NK-92 (cell line): ENCODE results near the gene NOCT.
"Not testable (repeated sequence)": the region's sequence is repeated elsewhere in the genome, so short reads cannot be mapped to it uniquely, and the experiment has no call there.

Experiments used
- DNase-seq: peaks from one replicate; lab custom pipeline; 2025; ENCODE audit not compliant: unreplicated experiment; lab: John Stamatoyannopoulos, UW

The NOCT gene, protein sequence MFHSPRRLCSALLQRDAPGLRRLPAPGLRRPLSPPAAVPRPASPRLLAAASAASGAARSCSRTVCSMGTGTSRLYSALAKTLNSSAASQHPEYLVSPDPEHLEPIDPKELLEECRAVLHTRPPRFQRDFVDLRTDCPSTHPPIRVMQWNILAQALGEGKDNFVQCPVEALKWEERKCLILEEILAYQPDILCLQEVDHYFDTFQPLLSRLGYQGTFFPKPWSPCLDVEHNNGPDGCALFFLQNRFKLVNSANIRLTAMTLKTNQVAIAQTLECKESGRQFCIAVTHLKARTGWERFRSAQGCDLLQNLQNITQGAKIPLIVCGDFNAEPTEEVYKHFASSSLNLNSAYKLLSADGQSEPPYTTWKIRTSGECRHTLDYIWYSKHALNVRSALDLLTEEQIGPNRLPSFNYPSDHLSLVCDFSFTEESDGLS

DNA sequence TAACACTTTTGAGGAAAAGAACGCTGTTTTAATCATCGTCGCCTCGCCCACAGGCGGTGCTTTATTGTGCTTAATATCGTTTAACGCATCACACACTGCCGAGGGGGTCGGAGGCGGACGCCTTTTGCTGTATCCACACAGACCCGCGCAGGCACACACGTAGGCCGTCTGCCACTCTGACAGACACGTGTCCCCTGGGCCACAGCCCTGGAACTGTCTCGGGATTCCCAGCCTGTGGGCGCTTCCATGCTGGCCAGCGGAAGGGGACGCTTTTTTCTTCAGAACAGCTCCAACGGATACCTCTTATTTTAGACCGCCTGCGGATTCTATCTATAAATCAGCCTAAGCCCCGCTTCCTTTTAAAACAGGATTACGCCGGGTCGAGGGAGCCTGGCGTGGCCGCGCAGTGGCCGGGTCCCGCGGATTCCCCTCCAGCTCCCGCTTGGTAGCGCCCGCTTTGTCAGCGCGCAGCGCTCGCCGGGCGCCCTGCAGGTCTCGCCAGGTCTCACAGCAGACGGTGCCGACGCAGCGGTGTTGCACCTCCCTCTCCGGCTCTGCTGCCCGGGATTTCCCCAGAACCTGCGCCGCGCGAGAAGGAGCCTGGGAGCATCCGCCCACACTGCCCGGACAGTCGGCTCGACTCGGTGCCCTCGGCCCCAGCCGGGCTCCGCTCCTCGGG lies at the start of gene NOCT:
Gene NOCT, plus strand, starts transcription at position 513 of the 679 bp plus-strand sequence. CDS start 201 bp downstream, outside the sequence.
- peak; percentile 50 for DNase-seq

DNA sequence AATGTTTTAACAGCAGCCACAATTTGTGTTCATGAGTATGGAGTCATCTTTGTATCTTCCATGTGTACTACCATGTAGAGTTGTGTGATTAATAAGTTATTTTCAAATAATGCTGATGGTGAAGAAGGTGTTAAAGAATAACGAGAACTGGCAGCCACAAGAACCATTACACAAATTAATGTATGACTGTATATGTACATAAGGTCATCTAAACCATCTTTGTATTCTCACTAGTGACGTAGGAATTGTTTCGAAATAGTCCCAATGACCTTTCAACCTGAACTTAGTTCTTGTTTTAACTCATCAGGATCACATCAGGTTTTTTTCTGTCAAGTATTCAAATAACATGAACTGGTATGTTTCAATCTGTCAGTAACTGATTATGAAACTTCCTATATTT lies 48.3 kb upstream of the NOCT start:
- no peak for DNase-seq

DNA sequence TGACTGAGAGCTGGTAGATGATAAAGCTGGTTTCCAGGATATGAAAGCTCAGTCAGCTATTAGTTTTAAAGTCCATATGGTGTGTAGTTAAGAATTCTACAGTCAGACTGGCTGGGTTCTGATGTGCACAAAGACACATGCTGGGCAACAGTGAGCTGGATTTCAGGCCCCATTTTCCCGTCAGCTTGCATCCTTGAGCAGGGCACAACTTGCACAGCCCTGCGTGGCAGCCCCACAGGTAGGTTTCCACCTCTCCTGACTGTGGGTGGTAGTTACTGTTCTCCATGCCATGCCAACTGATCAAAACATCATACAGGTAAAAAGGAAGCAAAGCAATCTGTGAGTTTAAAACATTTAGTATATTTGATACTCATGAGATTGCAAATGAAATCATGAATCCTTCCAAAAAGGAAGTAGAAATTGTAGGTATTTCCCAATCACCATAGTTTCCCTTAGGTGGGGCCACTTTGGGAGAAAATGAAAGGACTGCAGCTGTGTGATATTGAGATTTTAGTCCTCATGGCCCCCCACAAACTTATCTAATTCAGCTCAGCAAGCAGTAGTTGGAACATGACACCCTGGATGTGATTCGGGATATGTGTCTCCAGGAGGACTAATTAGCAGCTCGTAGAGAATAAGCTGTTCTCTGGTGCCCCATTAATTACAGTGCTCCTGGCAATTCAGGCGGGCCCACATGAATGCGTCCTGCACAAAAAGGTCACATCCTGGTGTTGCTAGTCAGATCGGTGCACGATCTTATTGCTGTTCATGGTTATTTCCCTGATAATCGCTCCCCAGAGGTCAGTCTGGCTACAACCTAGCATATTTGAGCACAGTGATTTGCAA lies 42.4 kb upstream of the NOCT start:
- DNase-seq, result no peak

DNA sequence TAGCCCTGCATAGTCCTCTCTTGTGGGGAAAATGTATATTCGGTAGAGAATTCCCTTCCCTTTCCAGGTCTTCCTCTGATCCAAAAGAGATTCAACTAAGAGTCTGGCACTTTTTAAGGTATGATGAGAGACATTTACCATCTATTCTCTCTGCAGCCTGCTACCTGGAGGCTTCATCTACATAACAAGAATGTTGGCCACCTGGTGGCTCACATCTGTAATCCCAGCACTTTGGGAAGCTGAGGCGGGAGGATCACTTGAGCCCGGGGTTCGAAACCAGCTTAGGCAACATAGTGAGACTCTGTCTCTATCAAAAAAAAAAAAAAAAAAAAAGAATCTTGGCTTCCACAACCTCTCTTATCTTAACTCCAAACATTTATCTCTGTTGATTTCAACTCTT lies 40.4 kb upstream of the NOCT start:
- no peak for DNase-seq

DNA sequence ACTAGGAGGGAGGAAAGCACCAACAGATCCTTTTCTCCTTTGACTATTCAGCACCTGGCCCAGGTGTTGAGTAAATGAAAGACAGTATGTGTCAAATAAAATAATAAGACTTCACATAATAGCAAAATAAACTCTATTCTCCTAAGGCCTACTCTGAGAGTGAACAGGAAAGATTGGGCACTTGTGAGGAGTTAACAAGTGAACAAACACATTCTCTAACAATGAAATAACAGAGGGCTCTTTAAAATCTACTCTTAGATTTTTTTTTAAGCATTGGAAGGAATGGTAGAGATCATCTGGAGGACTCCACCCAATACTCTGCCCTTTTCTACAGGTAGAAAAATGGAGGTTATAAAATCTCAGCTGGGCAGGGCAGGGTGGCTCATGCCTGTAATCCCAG lies 39.1 kb upstream of the NOCT start:
- no peak for DNase-seq

DNA sequence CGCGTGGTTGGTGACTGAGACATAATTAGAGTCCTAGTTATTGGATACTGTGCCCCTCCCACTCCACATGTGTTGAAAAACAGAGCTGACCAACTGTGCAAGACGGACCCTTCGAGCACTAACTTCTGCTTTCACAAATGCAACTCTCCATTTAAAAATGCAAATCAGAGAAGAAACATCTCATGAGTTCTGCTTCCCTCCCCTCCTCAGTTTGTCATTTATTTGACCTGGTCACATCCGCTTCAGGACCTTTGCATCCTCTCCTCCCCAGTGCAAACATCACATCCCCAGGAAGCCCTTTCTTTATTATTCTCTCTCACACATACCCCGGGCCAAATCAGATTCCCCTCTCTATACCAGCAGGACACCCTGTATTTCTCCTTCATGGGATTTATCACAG lies 38.1 kb upstream of the NOCT start:
- no peak for DNase-seq

DNA sequence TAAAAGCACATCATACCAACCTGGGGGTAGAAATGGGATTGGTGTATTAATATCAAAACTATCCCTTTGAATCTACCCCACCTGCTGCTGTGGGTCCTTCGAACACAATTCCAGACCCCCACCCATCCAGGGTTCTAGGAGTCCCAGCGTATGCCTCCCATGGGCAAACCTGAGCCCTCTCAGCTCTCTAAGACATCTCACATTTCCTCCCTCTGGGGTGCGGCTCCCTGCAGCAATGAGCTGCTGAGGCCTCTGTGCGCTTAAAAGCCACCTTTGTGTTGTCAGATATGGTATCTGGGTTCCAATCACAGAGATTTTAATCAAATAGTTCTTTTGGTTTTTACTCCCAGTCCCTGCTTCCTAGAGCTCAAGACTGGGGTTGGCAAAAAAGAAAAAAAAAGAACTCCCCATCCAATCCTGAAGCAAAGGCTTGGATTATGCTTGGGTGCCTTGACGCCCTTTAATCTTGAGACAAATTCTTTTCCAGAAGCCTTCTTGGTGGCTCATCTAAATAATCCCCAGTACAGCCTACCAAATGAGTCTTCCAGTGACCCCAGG lies 37.5 kb upstream of the NOCT start:
- no peak for DNase-seq

DNA sequence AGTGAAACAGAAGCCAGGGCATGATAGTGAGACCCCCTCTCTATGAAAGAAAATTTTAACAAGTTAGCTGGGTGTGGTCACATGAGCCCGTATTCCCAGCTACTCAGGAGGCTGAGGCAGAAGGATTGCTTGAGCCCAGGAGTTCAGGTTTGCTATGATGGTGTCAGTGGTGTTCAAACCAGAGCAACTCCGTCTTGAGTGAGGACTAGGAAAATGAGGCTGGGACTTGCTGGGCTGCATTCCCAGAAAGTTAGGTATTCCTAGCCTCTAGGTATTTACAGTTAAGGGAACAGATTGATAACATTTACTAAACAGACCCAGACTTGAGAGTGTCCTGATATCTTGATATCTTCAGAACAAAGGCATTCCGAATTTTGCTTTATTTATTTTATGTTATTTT lies 37.0 kb upstream of the NOCT start:
- DNase-seq, result no peak

DNA sequence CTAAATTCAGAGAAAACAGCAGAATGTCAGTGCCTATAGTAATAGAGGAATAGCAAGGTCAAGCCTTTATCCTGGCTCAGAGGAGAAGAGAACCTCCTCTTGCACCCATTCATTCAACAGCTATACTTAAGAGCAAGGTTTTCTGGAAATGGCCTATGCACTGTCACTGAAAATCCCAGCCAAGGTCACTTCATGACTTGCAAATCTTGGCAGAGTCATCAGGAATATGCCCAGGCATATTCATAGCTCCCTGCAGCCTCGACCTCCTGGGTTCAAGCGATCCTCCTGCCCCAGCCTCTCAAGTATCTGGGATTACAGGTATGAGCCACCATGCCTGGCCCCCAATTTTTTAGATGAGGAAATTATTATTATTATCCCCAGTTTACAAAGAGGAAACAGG lies 35.8 kb upstream of the NOCT start:
- no peak for DNase-seq

DNA sequence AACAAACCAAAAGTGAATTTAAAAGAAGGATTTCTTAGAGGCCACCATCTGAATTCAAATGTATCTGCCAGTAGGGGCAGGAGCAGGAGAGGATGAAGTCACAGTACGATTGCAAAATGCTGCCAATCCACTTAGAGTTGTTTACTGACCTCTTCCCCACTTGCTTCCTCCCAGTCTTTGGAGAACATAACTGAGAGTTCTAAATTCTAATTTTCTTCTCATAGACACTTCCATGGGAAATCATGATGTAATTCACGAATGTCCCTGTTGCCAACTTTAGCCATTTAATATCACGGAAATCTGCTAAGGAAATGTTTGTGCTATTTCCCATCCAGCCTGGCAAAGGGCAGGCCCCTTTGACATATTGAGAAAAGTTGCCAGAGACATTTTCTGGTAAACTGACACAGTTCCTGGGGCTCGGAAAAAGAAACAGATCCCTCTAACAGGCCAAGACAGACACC lies 33.6 kb upstream of the NOCT start:
- no peak for DNase-seq

DNA sequence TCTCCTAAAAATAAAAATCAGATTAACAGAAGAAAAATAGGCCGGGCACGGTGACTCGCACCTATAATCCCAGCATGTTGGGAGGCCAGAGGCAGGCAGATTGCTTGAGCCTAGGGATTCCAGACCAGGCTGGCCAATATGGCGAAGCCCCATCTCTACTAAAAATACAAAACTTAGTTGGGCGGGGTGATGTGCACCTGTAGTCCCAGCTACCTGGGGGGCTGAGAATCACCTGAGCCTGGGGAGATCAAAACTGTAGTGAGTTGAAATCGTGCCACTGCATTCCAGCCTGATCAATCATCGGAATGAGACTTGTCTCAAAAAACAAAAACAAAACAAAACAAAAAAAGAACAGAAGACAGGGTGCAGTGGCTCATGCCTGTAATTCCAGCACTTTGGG lies 32.8 kb upstream of the NOCT start:
- no peak for DNase-seq

DNA sequence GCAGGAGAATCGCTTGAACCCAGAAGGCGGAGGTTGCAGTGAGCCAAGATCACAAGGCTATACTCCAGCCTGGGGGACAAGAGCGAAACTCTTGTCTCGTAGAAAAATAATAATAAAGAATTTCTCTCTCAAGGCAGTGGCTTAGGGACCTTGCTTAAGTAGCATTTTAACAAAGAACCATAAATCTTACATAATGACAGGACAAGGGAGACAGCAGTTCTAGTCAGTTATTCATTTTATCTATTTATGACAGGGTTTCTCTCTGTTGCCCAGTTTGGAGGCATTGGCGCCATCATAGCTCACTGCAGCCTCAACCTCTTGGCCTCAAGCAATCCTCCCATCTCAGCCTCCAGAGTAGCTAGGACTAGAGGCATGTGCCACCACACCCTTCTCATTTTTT lies 31.9 kb upstream of the NOCT start:
- DNase-seq, result no peak

DNA sequence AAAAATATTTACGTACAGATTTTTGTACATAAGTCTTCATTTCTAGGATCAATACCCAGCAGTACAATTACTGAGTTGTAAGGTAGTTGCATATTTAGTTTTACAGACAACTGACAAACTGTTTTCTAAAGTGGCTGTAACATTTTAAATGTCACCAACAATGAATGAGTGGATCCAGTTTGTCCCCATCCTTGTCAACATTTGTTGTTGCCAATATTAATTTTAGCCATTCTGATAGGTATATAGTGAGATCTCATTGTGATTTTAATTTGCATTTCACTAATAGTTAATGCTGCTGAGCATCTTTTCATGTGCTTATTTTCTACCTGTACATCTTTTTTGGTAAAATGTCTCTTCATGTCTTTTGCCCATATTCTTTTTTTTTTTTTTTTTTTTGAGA lies 30.9 kb upstream of the NOCT start:
- no peak for DNase-seq

DNA sequence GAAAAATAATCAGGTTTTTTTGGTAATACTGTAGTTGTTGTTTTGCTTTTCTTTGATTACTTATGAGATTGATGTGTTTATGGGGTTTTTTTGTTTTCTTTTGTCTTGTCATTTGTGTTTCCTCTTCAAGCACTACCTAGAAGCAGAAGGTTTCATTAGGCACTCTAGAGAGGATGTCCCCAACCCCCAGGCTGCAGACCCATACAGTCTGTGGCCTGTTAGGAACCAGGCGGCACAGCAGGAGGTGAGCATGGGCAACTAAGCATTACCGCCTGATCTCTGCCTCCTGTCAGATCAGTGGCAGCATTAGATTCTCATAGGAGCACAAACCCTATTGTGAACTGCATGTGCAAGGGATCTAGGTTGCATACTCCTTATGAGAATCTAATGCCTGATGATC lies 22.9 kb upstream of the NOCT start:
- no peak for DNase-seq

DNA sequence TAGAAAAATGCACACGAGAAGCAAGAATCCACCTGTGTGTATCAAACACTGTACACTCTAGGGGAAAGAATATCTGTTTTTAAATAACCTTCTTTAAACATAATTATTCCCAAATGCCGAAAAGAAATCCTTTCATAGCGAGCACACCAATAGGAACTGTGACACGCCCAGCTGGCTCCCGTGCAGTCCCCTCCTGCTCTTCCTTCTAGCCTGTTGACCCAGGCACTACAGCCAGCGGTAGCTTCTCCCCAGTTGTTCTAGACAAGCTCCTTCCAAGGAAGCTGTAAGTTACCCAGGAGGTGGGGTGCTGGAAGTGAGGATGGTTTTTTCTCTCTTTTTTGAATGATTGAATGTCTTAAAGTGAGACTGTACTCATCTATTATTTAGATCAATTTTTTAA lies 19.5 kb upstream of the NOCT start:
- no peak for DNase-seq

DNA sequence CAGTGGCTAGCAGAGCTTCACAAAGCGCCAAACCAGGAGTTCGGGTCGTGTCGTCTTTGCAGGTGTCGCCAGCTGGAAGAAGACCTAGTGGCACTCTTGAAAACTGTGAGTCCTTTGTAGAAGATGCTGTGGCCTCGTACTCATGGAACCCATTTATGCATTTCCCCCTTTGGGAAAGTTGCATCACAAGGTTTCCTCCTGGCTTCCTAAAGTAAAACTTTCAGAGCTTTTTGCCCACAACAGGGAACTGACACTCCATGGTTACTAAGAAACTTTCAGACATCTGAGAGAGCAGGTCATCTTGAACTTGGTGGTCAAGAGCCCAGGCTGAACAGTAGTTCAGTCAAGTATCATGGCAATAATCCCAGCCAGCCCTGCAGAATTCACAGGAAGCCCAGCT lies 15.9 kb upstream of the NOCT start:
- DNase-seq, result no peak

DNA sequence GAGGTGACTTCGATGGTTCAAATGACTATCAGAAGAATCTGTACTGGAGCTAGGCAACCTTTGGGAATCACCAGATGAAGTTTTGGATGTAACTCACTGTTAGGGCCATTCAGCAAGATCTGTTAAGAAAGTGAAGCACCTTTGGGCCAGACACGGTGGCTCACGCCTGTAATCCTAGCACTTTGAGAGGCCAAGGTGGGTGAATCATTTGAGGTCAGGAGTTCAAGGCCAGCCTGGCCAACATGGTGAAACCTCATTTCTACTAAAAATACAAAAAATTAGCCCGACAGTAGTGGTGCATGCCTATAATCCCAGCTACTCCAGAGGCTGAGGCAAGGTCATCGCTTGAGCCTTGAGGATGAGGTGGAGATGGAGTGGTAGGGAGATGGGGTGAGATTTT lies 15.4 kb upstream of the NOCT start:
- not testable (repeated sequence) for DNase-seq

DNA sequence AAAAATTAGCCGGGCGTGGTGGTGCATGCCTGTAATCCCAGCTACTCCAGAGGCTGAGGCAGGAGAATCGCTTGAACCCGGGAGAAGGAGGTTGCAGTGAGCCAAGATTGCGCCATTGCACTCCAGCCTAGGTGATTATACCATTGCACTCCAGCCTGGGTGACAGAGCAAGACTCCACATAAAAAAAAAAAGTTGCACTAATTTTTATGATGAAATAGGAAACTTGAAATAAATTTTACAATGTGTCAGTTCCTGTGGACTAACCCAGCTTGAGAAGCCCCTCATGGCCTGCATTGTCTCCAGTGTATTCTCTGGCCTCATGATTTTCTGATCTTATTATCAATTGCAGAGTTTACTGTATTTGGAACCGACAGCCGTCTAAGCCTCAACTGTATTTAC lies 14.2 kb upstream of the NOCT start:
- not testable (repeated sequence) for DNase-seq

DNA sequence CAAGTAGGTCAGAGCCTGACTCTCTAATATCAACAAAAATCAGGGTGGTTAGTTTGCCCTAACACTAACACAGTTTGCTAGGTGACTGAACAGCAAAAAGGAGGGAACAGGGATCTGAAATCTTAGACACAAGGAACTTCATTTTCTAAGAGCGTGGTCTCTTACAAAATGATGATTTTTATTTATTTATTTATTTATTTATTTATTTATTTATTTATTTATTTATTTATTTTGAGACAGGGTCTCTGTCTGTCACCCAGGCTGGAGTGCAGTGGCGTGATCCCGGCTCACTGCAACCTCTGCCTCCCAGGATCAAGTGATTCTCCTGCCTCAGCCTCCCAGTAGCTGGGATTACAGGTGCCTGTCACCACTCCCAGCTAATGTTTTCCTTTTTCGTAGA lies 11.9 kb upstream of the NOCT start:
- DNase-seq, result not testable (repeated sequence)

DNA sequence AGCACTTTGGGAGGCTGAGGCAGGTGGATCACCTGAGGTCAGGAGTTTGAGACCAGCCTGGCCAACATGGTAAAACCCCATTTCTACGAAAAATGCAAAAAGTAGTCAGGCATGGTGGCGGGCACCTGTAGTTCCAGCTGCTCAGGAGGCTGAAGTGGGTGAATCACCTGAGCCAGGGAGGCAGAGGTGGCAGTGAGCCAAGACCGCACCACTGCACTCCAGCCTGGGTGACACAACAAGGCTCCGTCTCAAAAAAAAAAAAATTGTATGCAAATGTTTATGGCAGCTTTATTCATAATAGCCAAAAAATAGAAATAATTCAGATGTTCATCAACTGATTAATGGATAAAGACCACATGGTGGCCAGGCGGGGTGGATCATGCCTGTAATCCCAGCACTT lies 9.8 kb upstream of the NOCT start:
- DNase-seq, result no peak

DNA sequence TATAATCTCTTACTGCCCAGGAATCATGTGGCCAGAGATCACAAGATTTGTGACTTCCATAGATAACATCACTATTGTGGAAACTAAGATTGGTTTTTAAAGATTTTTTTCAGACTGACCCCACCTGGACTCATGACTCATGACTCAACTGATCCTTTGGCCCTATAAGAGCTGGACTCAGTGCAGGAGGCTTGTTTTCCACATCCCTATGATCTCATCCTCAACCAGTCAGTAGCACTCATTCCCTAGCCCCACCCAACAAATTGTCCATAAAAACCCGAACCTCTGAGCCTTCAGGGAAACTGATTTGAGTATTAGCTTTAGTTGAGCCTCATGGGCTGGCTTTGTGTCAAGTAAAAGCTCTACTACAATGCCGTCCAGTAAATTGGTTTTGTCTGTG lies 7.9 kb upstream of the NOCT start:
- no peak for DNase-seq
